Measurements from ENCODE around the gene CKB. TPM values are rescaled to one million over a fixed set of nuclear protein-coding genes. Genes with fewer than 3 reads are reported as not detected.

CKB gene
- total and polyA plus RNA-seq, 2 donors (not counting 1 experiment from before 2014, with no cell fraction given), result 3.1 to 4.7 TPM

- intact Hi-C loops (cut with micrococcal nuclease), result no loop called here
- H4K20me1 ChIP-seq (ENCODE audit: control insufficient read depth, insufficient read depth, low read length, poor library complexity, severe bottlenecking), result no peaks in the 10 kb centered on the region
- no peak for ATAC-seq (ENCODE audit: low read depth)
- no peak overlapping the region for H3K9ac ChIP-seq (ENCODE audit: low read length)
- TF ChIP-seq CTCF (IDR thresholded peaks at IDR 0.05), result no peak
- no peak for TF ChIP-seq EZH2 (IDR thresholded peaks at IDR 0.05; ENCODE audit: borderline replicate concordance, insufficient read depth, low read depth, low read length, poor library complexity, severe bottlenecking)
- peaks cover 19% of the 10 kb centered on the region for H3K4me1 Mint-ChIP-seq
- no peak overlapping the region for H3K4me2 ChIP-seq (replicated peaks; ENCODE audit: low read depth, low read length, poor library complexity, severe bottlenecking)
- WGBS (ENCODE audit: insufficient coverage), result 89% methylated on average over 4 of the region's 5 CpGs
- POLR2A ChIA-PET, result no interaction called here
- no peak overlapping the region for H2AFZ ChIP-seq (ENCODE audit: insufficient read depth, low read depth, low read length, poor library complexity, severe bottlenecking)
- no peaks in the 10 kb centered on the region for H3K27me3 ChIP-seq (replicated peaks in 1 of 4; ENCODE audit: control extremely low read depth in 1 of 4, control insufficient read depth in 3 of 4, insufficient read depth in 4 of 4, low read length in 3 of 4)
- H3K9me3 ChIP-seq (ENCODE audit: control extremely low read depth in 1 of 3, control insufficient read depth in 2 of 3, insufficient read depth in 1 of 3, low read length in 2 of 3), result no peaks in the 10 kb centered on the region
- peaks cover 13 to 52% of the 10 kb centered on the region in 2 experiments for H3K36me3 ChIP-seq (replicated peaks in 1 of 2; ENCODE audit: control extremely low read depth in 1 of 2, control insufficient read depth in 1 of 2, extremely low read depth in 1 of 2, insufficient read depth in 2 of 2, low read length in 1 of 2)
- no peaks in the 10 kb centered on the region for H3K27me3 Mint-ChIP-seq
- CTCF ChIA-PET, result interaction anchor here (0.8 kb wide), 1 partner anchor 18 kb away, joined by 3 read pairs; no protein-coding TSS in a partner anchor
- no peak for DNase-seq
- no peak overlapping the region for H3K4me3 ChIP-seq (ENCODE audit: control extremely low read depth in 1 of 5, extremely low read depth in 1 of 5, insufficient read depth in 1 of 5, low read depth in 2 of 5, low read length in 4 of 5)
- H3K4me1 ChIP-seq (ENCODE audit: control insufficient read depth in 2 of 2, insufficient read depth in 2 of 2, low read length in 2 of 2), result peaks cover 17 to 18% of the 10 kb centered on the region in 2 donors
- no peak overlapping the region for H3K27ac ChIP-seq (ENCODE audit: low read length in 2 of 2)
- no peaks in the 10 kb centered on the region for H3K9me3 Mint-ChIP-seq (ENCODE audit: insufficient read depth)
- H3K4me3 Mint-ChIP-seq, result no peak overlapping the region
- H3K79me2 ChIP-seq (ENCODE audit: control insufficient read depth, insufficient read depth, low read length), result no peaks in the 10 kb centered on the region
- no peak overlapping the region for H3K27ac Mint-ChIP-seq
Observed at GRCh38 chr14:103483600-103483999, 39.0 kb downstream of the CKB start.

DNA sequence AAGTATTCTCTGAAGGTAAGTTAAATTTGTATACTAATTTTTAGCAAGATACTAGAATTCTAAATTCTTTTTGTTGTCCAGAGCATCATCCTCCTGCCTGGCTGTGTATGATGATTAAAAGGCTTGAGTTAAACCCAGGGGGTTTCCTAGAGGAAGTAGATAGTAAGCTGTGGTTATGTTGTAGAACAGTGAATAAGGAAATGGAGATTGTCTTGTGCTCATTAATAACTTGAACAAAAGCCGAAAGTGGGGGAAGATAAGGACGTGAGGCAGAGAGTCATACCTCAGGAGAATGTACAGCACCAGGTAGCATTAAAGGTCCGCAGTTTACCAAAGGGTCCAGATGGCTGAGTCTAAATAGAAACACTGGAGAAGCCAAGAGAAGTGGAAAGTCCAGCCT, 42.0 kb downstream of the CKB start:
- Histone ChIP-seq H2AFZ (ENCODE audit: insufficient read depth, low read depth, low read length, poor library complexity, severe bottlenecking) (no peak overlapping the region), H3K4me1 (ENCODE audit: control insufficient read depth in 2 of 2, insufficient read depth in 2 of 2, low read length in 2 of 2) (peaks cover 17 to 18% of the 10 kb centered on the region in 2 donors), H3K4me2 (replicated peaks; ENCODE audit: low read depth, low read length, poor library complexity, severe bottlenecking) (peak overlapping the region; percentile 58), H3K27me3 (replicated peaks in 1 of 4; ENCODE audit: control extremely low read depth in 1 of 4, control insufficient read depth in 3 of 4, insufficient read depth in 4 of 4, low read length in 3 of 4) (no peaks in the 10 kb centered on the region), H3K27ac (ENCODE audit: low read length in 2 of 2) (peak overlapping the region; percentile 52 to 75), H3K9ac (ENCODE audit: low read length) (peak overlapping the region; percentile 11), H3K79me2 (ENCODE audit: control insufficient read depth, insufficient read depth, low read length) (no peaks in the 10 kb centered on the region), H4K20me1 (ENCODE audit: control insufficient read depth, insufficient read depth, low read length, poor library complexity, severe bottlenecking) (no peaks in the 10 kb centered on the region), H3K9me3 (ENCODE audit: control extremely low read depth in 1 of 3, control insufficient read depth in 2 of 3, insufficient read depth in 1 of 3, low read length in 2 of 3) (no peaks in the 10 kb centered on the region), H3K4me3 (ENCODE audit: control extremely low read depth in 1 of 5, extremely low read depth in 1 of 5, insufficient read depth in 1 of 5, low read depth in 2 of 5, low read length in 4 of 5) (peak overlapping the region in 2 of 5 experiments; percentile 1 to 4), H3K36me3 (replicated peaks in 1 of 2; ENCODE audit: control extremely low read depth in 1 of 2, control insufficient read depth in 1 of 2, extremely low read depth in 1 of 2, insufficient read depth in 2 of 2, low read length in 1 of 2) (peaks cover 5 to 59% of the 10 kb centered on the region in 2 experiments)
- TF ChIP-seq CTCF (IDR thresholded peaks at IDR 0.05) (no peak), EZH2 (IDR thresholded peaks at IDR 0.05; ENCODE audit: borderline replicate concordance, insufficient read depth, low read depth, low read length, poor library complexity, severe bottlenecking) (no peak)
- intact Hi-C loops (cut with micrococcal nuclease), result no loop called here
- Mint-ChIP-seq H3K4me1 (peaks cover 19% of the 10 kb centered on the region), H3K9me3 (ENCODE audit: insufficient read depth) (no peaks in the 10 kb centered on the region), H3K4me3 (peak overlapping the region; percentile 34), H3K27me3 (no peaks in the 10 kb centered on the region), H3K27ac (peak overlapping the region; percentile 61)
- DNase-seq (peak; percentile 76), ATAC-seq (ENCODE audit: low read depth) (peak; percentile 93)
- 13% methylated on average over 3 of the region's 3 CpGs for WGBS (ENCODE audit: insufficient coverage)
- ChIA-PET CTCF (interaction anchor here (0.6 to 1.0 kb wide), 2 partner anchors 19 to 36 kb away, joined by 6 to 7 read pairs; no protein-coding TSS in a partner anchor), POLR2A (no interaction called here)
